NAMALWA (cell line): ENCODE data around the gene TCEAL1.
"Not testable (repeated sequence)": the region's sequence is repeated elsewhere in the genome, so short reads cannot be mapped to it uniquely, and the experiment has no call there.

ENCODE experiments used
- DNase-seq: peaks from one replicate; pipeline ENCODE4 v3.0.0-alpha.2; 2015; ENCODE audit warnings: low spot score

Gene TCEAL1

DNA sequence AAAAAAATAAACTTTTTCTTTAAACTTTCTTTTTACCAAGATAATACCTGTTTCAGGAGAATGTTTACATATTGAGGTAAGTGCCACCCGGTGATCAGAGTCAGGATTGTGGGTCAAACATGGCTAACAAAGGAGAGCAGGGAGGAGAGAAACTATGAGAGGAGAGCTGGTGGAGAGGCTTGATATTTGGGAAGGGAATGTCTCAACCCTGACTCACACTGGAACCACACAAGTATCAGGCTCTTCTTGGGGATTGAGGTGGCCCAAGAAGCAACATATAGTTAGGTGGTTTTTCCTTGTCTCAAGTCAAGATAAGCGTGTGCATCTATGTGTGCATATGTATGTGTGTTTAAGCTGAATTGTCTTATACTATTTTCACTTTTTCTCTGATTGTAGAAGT is 6.7 kb downstream of the TCEAL1 start:
- DNase-seq, result no peak

DNA sequence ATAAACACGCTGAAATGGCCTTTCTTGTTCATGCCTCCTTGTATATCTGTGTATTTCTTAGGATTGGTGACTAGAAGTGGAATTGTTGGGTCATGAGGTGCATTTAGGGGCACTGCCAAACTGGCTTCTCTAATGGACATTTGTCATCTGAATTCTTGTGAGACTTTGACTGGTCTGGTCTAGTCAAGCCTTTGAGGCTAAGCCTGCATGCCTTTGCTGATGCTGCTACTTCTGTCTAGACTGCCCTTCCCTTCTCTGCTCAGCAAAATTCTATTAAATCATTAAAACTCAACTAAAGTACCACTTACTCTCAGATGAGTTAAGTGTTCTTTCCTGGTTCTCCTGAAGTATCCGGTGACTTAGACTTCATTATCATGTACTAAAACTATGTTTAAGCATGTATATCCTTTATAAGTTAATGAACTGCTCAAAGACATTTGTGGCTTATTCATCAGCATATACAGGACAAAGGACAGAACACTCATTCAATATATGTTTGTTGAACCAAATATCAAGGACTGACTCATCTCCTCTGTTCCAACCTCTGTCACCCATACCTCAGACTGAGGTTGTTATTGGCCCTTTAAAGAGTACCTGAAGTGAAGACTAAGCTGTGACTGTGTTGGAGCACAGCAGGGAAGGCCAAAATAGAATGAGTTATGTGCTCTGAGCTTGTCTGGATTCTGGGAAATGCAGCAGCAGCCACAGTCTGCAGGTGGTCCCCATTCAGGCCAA is 9.0 kb downstream of the TCEAL1 start:
- no peak for DNase-seq

DNA sequence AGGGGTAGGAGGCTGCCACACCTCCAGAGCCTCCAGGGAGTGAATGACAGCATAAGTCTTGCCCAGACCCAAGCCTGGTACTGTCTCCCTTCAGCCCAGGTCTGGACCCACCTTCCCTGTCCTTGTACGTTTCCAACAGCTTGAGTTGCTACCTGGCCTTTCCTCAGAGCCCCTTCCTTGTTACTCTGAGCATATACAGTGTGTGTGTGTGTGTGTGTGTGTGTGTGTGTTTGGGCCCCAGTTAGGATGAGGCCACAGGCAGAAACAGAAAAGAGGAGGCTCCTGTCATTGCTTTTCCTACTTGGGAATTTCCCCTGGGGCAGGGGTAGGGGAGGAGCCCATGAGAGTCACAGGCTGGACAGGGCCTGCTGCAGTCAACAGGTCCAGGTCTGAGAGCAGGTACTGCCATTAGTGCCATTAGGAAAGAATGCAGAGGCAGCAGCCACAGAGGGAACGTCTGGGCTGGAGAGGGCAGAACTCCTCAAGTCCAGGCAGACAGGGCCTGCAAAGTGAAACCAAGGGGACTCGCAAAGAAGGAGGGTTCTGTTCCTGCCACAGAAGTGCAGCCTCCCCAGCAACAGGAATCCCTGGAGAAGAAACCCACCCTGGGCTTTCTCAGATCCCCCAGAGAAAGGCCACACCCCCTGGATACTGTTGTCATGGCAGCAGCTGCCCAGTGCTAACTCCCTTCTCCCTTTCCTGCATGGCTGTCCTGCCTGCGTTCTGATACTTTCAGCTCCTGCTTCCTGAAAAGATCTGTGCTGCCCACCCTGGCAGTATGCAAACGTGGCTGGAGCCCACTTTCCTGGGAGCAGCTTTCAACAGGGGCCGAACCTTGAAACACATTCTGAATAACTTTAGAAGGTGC is 9.9 kb downstream of the TCEAL1 start:
- not testable (repeated sequence) for DNase-seq

DNA sequence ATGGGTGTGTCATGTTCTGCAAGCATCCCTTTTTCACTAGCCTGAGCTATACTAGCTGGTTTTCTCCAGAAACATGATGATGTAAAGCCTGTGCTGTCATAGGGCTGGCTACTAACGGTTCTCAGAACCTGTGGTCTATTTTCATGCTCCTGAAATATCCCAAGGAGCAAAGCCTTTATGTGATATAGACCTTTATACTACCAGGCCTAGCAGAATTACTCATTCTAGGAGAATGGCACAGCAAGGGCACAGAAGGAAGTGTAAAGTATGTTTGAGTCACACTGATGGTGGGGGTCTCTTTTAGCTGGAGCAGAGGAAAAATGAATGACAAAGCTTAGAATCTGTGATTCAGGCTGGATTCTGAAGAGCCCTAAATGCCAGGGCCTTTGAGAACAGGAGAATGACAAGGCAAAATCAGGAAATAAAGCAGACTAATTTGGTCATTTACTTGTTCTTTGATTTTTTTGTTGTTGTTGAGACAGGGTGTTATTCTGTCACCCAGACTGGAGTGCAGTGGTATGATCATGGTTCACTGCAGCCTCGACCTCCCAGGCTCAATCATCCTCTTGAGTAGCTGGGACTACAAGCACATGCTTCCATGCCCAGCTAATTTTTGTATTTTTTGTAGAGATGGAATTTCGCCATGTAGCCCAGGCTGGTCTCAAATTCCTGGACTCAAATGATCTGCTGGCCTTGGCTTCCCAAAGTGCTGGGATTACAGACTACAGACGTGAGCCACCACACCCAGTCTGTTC is 11.8 kb downstream of the TCEAL1 start:
- DNase-seq, result no peak

DNA sequence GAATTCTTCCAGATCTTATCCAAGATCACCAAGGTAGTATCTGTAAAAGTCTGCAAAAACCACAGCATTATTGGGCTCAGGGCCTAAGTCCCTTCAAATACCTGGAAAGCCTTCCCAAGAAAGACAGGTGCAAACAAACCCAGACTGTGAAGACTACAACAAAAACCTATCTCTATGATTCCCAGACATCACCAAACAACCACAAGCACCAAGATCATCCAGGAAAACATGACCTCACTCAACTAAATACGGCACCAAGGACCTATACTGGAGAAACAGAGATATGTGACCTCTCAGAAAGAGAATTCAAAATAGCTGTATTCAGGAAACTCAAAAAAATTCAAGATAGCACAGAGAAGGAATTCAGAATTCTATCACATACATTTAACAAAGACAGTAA is 15.3 kb downstream of the TCEAL1 start:
- no peak for DNase-seq

GRCh38 chrX:103647630-103648029 is 18.9 kb downstream of the TCEAL1 start:
- no peak for DNase-seq

DNA sequence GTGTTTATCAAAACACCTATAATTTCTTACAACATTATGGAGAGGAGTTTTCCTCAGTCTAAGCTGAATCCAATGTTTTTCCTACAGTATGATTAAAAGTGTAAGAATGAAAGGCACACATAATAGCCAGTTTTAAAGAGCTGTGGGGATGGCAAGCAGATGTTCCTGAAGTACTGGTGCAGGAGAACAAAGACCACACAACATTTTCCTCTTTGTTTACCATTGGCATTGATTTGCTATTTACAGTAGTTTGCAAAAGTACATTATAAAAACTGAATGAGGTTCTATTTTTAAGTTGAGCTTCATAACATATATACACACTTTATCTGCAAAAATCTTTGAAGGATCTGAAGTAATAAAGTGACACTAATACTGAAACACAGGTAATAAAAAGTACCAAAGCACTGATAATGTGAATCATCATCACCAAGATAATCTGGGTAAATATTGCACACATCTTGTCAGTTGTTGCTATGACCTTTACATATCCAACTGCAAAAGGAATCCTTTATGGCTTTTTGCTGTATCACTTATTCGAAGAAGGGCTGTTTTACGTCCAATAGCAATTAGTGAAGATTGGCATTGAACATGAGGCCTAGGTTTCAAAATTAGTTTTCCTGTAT is 22.5 kb downstream of the TCEAL1 start:
- DNase-seq, result no peak

GRCh38 chrX:103655230-103656000 is 26.6 kb downstream of the TCEAL1 start:
- DNase-seq, result not testable (repeated sequence)

GRCh38 chrX:103656617-103657016 is 27.8 kb downstream of the TCEAL1 start:
- DNase-seq, result no peak

GRCh38 chrX:103657066-103657465 is 28.3 kb downstream of the TCEAL1 start:
- not testable (repeated sequence) for DNase-seq

- DNase-seq, result no peak
Observed at GRCh38 chrX:103658681-103659433, 30.1 kb downstream of the TCEAL1 start.

DNA sequence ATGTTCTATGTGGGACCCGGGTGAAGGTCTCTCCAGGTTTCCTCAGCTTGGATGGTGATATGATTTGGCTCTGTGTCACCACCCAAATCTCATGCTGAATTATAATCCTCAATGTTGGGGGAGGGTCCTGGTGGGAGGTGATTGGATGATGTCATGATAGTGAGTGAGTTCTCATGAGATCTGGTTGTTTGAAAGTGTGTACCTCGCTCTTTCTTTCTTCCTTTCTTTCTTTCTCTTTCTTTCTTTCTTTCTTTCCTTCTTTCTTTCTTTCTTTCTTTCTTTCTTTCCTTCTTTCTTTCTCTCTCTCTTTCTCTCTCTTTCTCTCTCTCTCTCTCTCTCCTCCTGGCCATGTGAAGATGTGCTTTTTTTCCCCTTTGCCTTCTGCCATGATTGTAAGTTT is 30.7 kb downstream of the TCEAL1 start:
- DNase-seq, result not testable (repeated sequence)

GRCh38 chrX:103663981-103664762 is 35.4 kb downstream of the TCEAL1 start:
- no peak for DNase-seq

DNA sequence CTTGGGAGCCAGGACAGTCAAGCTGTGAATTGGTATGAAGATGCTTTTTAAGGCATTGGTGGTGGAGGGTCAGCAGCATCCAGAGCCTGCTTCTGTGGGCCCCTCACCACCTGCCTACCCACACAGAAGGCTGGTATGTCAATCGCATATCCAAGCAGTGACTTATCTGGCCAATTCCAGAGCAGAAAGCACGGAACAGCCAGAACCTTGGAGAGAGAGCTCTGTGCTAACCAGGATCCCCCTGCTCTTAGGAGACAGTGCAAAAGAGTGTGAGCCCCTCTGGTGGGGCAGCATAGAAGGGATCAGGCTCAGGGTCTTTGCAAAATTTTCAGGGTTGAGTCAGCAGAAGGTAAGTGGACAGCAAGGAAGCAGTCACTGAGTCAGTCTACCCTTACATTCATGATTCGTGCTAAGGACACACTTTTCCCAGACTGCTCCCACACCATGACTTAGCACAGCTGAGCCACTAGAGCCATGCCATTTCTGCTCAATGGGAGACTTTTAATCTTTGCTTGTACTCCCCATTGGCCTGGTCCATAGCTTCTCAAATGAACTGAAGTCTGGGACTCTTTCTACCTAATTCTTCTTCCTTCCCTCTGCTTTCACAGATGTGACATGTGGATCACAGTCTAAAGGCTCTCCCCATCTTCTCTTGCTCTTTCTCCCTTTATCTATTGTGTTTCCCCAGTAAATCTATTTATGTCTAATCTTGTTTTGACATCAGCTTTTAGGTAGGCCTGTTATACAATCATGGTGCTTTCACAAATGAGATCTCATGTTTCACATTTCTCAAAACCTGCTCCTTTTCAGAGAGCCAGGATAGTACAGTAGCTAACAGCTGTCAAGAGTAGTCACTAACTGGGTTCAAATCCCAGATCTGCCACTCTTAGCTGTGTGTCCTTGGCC is 37.7 kb downstream of the TCEAL1 start:
- DNase-seq, result no peak

- no peak for DNase-seq
Observed at GRCh38 chrX:103669745-103670144, 41.0 kb downstream of the TCEAL1 start.

DNA sequence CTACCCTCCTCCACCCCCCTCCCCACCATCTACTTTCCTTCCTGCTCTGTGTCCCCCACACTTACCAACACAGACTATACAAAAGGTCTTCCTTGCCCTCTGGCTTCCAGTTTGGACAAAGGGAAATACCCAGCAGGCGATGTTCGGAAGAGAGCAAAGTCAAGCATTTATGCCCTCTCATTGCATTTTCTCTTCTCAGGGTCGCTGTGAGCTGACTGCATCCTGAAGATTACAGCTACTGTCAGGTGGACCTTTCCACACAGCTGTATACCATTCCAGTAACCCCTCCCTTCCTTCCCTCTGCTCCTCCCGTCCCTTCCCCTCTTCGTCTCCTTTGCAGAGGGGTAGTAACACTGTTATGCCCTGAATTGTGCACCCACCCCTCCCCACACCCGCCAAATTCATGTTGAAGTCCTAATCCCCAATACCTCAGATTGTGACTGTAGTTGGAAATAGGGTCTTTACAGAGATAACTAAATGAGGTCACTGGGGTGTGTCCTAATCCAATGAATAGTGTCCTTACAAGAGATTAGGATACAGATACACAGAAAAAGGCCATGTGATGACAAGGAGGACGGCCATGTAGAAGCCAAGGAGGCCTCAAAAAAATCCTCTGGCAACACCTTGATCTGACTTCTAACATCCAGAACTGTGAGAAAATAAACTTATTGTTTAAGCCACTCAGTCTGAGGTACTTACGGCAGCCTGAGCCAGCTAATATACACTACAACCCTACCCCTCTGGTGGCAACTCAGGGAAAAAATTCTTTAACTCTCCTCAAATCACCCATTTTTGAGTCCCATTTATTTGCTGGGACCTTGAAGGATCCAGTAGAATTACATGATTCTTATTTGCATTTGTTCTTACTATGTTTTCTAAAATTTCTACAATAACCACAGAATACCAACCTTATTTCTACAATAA is 46.0 kb downstream of the TCEAL1 start:
- no peak for DNase-seq

DNA sequence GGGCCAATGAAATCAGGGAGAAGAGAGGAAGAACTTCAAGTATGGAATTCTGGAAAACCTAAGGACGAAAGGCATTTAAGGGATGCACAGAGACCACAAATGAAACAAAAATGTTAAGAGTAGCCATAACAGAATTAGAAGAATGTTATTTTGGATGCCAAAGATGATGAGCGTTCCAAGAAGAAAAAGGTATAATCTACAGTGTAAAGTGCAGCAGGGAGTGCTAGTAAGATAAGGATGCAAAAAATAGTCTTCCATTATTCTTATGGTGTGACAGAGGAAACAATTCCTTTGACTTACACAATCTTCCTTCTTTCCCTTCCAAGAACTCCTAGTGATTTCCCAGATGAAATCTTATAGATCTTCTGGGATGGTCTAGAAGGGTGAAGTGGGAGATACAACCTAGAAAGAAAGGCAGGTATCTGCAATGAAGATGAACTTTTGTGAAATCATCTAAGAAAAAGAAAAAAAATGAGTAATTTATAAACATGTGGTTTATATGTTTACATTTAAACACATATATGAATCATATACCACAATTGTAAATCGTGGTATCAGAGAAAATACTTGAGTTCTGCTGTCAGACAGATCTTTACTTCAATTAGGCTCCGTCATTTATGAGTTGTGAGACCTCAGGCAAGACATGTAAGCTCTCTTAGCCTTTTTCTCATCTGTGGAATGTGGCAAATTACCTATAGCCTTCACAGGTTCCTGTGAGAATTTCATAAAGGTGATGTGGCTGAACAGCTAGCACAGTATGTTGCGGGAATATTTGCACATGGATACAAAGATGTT is 49.6 kb downstream of the TCEAL1 start:
- no peak for DNase-seq
